ENCODE data around the gene HJURP.

DNA sequence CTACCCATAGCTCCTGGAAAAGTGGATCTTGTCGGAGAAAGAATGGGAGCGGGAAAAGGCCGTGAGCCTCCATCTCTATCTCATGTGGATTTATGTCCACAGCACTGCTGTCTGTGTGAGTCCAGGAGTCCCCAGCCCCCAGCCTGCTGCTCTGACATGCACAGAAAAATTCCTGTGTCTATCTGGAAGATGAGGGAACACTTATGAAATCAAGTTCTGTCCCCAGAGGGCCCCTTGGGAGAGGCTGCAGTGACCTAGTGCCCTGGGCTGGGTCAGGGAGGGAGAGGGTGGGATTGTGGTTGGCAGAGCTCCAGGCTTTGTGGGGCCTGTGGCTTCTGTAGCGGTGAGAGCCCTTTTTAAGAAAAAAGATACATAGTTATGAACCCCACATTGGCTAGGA is 37.6 kb downstream of the HJURP start:
- no peak for TF ChIP-seq PATZ1 (CRISPR knock-in tag; IDR thresholded peaks at IDR 0.05; ENCODE audit: borderline replicate concordance)
- no peak for TF ChIP-seq RARB (CRISPR knock-in tag; IDR thresholded peaks at IDR 0.05)
- TF ChIP-seq CSRNP3 (CRISPR knock-in tag; IDR thresholded peaks at IDR 0.05), result no peak
- TF ChIP-seq ARNTL (CRISPR knock-in tag; IDR thresholded peaks at IDR 0.05; ENCODE audit: borderline replicate concordance, low read depth), result no peak
- no peak for TF ChIP-seq ZNF8 (CRISPR knock-in tag; IDR thresholded peaks at IDR 0.05)
- no peak for TF ChIP-seq ZFP3 (CRISPR knock-in tag; IDR thresholded peaks at IDR 0.05)
- TF ChIP-seq ZFP30 (CRISPR knock-in tag; IDR thresholded peaks at IDR 0.05), result no peak
- TF ChIP-seq TSHZ2 (CRISPR knock-in tag; IDR thresholded peaks at IDR 0.05), result no peak
- no peak for TF ChIP-seq BACH2 (CRISPR knock-in tag; IDR thresholded peaks at IDR 0.05; ENCODE audit: borderline replicate concordance)
- no peak for TF ChIP-seq CSDC2 (CRISPR knock-in tag; IDR thresholded peaks at IDR 0.05)
- no peak for TF ChIP-seq SNAI2 (CRISPR knock-in tag; IDR thresholded peaks at IDR 0.05)

All from SK-N-SH treated with all-trans-retinoic acid at 6 μM for 48 hours (cell line).